HL-60 (cell line): ENCODE results near the gene SH3BP5L.

ENCODE experiments used
- DNase-seq, 2 experiments: peaks; one replicate each; pipeline ENCODE4 v3.0.0-alpha.2; 2010 to 2020; ENCODE audit warnings: low read depth in 1 of 2, low spot score in 1 of 2
- H3K27ac ChIP-seq: fragments of 250-450 bp; sonication (Bioruptor Pico); replicated peaks from 2 replicates; pipeline ENCODE4 v1.5.1; 2020; ENCODE audit warnings: mild to moderate bottlenecking, moderate library complexity
- H3K27me3 ChIP-seq: fragments of 250-450 bp; sonication (Bioruptor Pico); 2 replicates; pipeline ENCODE4 v1.5.1; 2021; ENCODE audit warnings: mild to moderate bottlenecking, moderate library complexity; ENCODE audit not compliant: insufficient read depth, poor library complexity, severe bottlenecking
- H3K4me3 ChIP-seq: replicated peaks from 2 replicates; pipeline ENCODE4 v1.5.1; 2011; ENCODE audit warnings: mild to moderate bottlenecking, control low read depth, low read length; ENCODE audit not compliant: insufficient read depth
- GABPA ChIP-seq: IDR thresholded peaks from 2 replicates; pipeline ENCODE4 v1.6.1; 2012; ENCODE audit warnings: low read depth
- POLR2AphosphoS5 ChIP-seq: IDR thresholded peaks from 2 replicates; pipeline ENCODE4 v1.6.1; 2012; ENCODE audit warnings: low read depth
- SPI1 ChIP-seq: IDR thresholded peaks from 2 replicates; pipeline ENCODE4 v1.6.1; 2012; ENCODE audit warnings: low read depth, mild to moderate bottlenecking, borderline replicate concordance
- TF ChIP-seq, protein P1 (sequence below): IDR thresholded peaks from one replicate; pipeline ENCODE4 v1.5.1; 2011; ENCODE audit warnings: low read length, control low read depth, inconsistent platforms; ENCODE audit not compliant: insufficient read depth
- TF ChIP-seq, protein P2 (sequence below): IDR thresholded peaks from 2 replicates; pipeline ENCODE4 v1.6.1; 2012; ENCODE audit warnings: low read depth; ENCODE audit not compliant: insufficient replicate concordance

Gene SH3BP5L

DNA sequence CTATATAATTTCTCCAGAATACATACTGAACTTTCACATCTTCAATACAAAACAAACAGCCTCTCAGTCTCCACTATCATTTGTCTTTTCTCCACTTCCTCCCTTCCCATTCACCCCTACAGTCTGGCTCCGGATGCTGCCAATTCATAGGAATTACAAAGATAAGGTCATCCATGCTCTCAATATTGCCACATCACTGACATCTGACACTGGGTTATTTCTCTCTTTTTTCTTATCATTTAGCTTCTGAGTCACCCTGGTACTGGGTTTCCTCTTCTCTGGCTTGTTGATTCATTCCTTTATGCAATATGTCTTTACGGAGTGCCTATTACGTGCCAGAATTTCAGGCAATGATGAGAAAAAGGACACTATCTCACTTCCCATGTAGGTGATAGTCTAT, 3.1 kb upstream of the SH3BP5L start:
- TF ChIP-seq SPI1: peak; percentile 38; the same call in 1 of the 2 replicates
- TF ChIP-seq, protein P1, sequence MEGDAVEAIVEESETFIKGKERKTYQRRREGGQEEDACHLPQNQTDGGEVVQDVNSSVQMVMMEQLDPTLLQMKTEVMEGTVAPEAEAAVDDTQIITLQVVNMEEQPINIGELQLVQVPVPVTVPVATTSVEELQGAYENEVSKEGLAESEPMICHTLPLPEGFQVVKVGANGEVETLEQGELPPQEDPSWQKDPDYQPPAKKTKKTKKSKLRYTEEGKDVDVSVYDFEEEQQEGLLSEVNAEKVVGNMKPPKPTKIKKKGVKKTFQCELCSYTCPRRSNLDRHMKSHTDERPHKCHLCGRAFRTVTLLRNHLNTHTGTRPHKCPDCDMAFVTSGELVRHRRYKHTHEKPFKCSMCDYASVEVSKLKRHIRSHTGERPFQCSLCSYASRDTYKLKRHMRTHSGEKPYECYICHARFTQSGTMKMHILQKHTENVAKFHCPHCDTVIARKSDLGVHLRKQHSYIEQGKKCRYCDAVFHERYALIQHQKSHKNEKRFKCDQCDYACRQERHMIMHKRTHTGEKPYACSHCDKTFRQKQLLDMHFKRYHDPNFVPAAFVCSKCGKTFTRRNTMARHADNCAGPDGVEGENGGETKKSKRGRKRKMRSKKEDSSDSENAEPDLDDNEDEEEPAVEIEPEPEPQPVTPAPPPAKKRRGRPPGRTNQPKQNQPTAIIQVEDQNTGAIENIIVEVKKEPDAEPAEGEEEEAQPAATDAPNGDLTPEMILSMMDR: no peak
- no peaks in the 10 kb centered on the region for H3K27me3 ChIP-seq
- H3K27ac ChIP-seq: peak overlapping the region; percentile 30; the same call in 1 of the 2 replicates
- peak; percentile 71 to 87 for DNase-seq
- no peak overlapping the region for H3K4me3 ChIP-seq

DNA sequence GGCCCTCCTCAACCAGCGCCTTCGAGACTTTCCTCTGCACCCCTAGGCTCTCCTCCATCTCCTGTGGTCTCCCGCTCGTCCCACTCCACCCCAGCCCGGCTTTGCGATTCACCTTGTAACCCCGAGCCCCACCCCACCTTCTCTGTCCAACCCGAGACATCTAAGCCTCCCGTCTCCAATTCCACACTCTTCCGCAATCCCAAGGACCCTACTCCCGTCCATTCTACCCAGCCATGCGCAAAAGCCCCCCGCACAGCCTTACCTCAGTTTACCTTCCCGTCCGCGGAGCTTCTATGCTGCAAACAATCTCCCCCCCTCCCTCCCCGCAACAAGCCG, 174 bp downstream of the SH3BP5L start:
- no peak for DNase-seq
- TF ChIP-seq, protein P1: no peak
- TF ChIP-seq SPI1 (no peak), GABPA (no peak)
- TF ChIP-seq, protein P2, sequence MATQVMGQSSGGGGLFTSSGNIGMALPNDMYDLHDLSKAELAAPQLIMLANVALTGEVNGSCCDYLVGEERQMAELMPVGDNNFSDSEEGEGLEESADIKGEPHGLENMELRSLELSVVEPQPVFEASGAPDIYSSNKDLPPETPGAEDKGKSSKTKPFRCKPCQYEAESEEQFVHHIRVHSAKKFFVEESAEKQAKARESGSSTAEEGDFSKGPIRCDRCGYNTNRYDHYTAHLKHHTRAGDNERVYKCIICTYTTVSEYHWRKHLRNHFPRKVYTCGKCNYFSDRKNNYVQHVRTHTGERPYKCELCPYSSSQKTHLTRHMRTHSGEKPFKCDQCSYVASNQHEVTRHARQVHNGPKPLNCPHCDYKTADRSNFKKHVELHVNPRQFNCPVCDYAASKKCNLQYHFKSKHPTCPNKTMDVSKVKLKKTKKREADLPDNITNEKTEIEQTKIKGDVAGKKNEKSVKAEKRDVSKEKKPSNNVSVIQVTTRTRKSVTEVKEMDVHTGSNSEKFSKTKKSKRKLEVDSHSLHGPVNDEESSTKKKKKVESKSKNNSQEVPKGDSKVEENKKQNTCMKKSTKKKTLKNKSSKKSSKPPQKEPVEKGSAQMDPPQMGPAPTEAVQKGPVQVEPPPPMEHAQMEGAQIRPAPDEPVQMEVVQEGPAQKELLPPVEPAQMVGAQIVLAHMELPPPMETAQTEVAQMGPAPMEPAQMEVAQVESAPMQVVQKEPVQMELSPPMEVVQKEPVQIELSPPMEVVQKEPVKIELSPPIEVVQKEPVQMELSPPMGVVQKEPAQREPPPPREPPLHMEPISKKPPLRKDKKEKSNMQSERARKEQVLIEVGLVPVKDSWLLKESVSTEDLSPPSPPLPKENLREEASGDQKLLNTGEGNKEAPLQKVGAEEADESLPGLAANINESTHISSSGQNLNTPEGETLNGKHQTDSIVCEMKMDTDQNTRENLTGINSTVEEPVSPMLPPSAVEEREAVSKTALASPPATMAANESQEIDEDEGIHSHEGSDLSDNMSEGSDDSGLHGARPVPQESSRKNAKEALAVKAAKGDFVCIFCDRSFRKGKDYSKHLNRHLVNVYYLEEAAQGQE: no peak
- no peaks in the 10 kb centered on the region for H3K27me3 ChIP-seq
- H3K4me3 ChIP-seq: peak overlapping the region; percentile 94
- peak overlapping the region; percentile 98 for H3K27ac ChIP-seq

DNA sequence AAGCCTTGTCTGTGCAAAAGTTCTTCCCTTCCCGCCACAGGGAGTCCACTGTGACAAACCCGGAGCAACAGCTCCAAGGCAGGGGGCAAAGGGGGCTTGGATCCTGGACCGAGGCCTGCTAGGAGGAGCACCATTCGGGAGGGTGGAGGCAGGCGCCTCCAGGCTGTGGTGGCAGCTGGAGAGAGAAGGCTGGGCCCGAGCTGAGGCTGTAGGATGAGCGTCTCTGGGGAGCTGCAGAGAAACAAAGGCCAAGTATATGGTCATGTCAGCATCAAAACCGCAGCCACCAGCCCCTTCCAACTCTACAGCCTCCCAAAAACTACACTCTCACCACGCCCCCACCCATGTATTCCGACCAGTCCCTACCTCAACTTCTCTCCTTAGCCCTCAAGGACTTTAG, 579 bp downstream of the SH3BP5L start:
- Histone ChIP-seq H3K27ac (peak overlapping the region; percentile 98), H3K27me3 (no peaks in the 10 kb centered on the region), H3K4me3 (peak overlapping the region; percentile 94)
- no peak for DNase-seq
- TF ChIP-seq, protein P1: no peak
- TF ChIP-seq SPI1 (no peak), GABPA (no peak), POLR2AphosphoS5 (no peak)
- TF ChIP-seq, protein P2: no peak

DNA sequence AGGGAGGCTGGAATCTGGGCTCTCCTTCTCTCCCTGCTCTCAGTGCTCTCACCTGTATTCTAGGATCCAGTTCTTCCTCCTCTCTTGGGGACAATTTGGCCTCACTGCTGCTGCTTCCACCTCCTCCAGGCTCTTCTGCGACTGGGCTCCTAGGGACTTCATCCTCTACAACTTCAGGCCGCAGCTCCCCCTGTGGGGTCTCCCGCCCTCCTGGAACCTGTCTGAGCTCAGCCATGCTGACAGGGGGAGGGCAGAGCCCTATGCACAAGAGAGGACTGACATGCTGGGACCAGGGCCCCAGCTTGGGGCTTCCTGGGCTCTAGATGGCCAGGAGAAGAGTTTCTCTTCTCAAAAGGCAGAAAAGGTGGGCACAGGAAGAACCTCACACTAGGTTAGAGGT, 1.0 kb downstream of the SH3BP5L start:
- Histone ChIP-seq H3K27me3 (no peaks in the 10 kb centered on the region), H3K27ac (peak overlapping the region; percentile 98), H3K4me3 (peak overlapping the region; percentile 94)
- TF ChIP-seq SPI1: no peak
- TF ChIP-seq GABPA: no peak
- TF ChIP-seq, protein P2: no peak
- TF ChIP-seq, protein P1: no peak
- TF ChIP-seq POLR2AphosphoS5: no peak
- no peak for DNase-seq
